NCI-H82 treated with DMSO at 0.1 percent for 48 hours (cell line): ENCODE measurements around the gene NRP1.

Experiments used
- DNase-seq: peaks from one replicate; lab custom pipeline; 2025; ENCODE audit not compliant: unreplicated experiment; lab: John Stamatoyannopoulos, UW

The NRP1 gene

GRCh38 chr10:33192190-33192589 is 142.3 kb downstream of the NRP1 start:
- DNase-seq: no peak

- DNase-seq: no peak
Measured at GRCh38 chr10:33190406-33190805, 144.1 kb downstream of the NRP1 start.

DNA sequence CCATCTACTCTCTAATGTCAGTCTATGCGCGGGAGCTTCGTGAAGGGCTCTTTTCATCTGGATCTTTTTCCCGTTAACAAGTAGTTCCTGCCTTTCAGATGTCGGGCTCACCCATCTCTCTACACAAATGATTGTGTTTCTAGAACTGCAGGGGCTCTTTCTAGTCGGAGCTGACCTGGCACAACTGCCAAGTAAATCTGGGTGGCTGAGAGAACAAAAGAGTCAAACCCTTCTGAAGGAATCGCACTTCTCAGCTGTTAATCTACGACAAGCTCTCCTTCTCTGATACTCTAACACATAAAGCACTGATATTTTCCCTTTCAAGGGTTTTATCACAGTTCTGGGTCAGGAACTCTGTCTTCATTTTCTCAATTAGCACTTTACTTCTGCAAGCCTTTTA is 144.7 kb downstream of the NRP1 start:
- no peak for DNase-seq

- DNase-seq: no peak
Measured at GRCh38 chr10:33189363-33189762, 145.1 kb downstream of the NRP1 start.

GRCh38 chr10:33187427-33187999 is 147.0 kb downstream of the NRP1 start:
- no peak for DNase-seq

- no peak for DNase-seq
Measured at GRCh38 chr10:33186150-33186549, 148.3 kb downstream of the NRP1 start.

DNA sequence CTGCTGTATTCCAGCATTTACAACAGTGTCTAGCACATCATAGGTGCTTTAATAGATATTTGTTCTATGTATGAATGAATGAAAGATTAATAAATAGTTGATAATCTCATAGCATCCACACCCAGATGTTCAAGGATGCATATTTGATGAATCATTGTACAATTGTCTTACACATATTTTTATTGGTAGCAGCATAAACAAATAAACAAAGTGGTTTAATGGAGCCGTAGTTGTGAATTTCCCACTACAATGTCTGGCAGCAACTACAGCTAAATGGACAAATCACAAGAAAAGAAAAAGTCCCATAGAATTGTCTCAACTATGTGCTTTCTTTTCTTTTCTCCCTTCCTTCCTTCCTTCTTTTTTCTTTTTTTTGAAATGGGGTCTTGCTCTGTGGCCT is 150.8 kb downstream of the NRP1 start:
- no peak for DNase-seq

GRCh38 chr10:33180921-33181320 is 153.5 kb downstream of the NRP1 start:
- DNase-seq: no peak

DNA sequence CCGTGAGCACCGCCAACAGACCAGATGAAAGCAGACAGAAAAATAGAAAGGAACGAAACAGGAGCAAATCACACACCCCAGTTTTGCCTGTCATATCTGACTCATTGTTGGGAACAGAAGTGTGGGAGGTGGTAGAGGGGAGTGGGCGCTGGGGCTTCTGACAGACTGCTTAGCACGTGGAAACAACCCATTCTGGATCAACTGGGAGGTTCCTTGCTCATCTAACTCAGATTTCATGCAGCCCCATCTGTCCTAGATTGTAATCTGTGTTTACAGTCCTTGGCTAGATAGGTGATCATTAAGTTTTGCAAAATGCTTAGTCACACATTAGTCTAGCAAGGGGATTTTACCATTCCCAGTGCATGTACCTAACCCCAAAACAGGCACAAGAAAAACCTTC is 154.1 kb downstream of the NRP1 start:
- DNase-seq: no peak

- no peak for DNase-seq
Measured at GRCh38 chr10:33179067-33179466, 155.4 kb downstream of the NRP1 start.

DNA sequence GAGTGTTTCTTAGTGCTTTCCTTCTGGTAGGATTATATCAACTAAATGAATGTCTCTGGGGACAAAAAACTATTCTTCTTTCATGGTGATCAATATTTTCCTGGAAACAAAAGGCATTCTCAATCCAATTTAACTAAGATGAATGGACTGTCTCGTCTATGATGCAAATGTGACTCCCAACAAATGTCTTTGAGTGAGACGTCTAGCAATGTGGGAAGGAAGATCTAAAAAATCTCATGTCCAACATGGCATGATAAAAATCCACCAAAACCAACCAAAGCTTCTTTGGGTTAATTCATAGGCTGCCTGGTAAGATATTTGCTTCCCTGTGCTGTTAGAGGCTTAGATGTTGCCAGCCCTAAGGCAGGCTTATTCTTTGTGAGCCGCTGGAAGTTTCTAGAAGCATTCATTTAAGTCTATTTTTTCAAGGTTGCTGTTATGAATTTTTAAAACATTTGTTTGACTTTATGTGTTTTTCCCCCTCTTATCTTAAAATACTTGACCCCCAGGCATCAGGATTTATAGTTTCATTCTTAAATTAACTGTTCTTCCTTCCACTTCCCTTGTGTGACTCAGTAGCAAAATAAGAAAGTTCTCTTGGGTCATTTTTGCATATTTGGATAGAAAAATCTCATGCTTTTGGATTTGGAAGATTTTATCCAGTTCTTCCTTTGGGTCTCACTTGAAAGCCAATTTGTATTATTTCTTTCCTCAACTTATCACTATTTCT is 156.3 kb downstream of the NRP1 start:
- no peak for DNase-seq

GRCh38 chr10:33176688-33177087 is 157.8 kb downstream of the NRP1 start:
- DNase-seq: no peak

- DNase-seq: no peak
Measured at GRCh38 chr10:33174674-33175434, 159.6 kb downstream of the NRP1 start.

DNA sequence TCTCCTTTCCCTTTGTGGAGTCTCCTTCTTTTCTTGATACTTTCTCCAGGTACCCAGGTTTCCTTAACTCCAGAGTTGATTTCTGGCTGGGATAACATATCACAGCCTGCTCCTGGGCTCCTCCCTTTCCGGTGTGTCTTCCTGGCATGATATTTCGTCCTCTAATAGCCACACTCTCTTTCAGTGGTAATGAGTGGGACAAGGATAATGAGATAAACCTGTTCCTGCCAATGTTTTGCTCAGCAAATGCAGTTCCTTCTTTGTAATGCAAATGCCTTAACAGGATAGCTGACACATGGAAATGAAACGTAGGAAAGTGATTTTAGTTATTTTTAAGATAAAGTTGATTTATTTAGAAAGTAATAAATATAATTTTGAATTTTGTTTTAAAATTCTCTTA is 168.6 kb downstream of the NRP1 start:
- DNase-seq: no peak

DNA sequence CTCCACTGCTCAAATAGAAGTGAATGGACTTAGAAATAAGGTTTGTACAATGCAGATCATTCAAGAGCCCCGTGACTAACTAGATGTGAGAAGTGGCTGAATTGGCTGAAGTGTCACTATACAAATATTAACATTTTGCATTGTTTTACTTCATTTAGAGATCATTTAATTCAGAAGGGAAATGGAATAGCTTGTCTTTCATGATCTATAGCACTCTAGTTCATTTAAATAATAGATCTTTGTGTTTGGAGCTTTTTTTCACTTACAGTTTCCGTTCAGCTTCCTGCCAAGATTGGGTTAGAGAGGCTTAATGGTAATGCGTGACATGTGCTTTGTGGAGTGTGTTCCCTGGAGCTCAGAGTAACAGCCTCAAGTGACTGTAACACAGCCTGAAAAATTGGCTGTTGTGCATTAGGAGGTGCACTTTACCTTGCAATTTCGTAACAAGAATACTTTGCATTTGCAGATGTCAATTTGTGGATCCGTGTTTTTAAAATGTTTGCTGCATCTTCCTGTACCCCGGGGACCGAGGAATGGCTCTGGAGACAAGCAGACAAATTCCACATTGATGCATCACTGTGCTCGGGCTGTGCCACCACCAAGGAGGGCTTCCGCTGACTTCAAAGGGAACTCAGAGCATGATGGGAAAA is 170.3 kb downstream of the NRP1 start:
- DNase-seq: no peak

GRCh38 chr10:33162248-33162575 is 172.3 kb downstream of the NRP1 start:
- DNase-seq: no peak

- no peak for DNase-seq
Measured at GRCh38 chr10:33161550-33162247, 172.8 kb downstream of the NRP1 start.

GRCh38 chr10:33160151-33160550 is 174.3 kb downstream of the NRP1 start:
- DNase-seq: no peak

- no peak for DNase-seq
Measured at GRCh38 chr10:33157103-33157502, 177.4 kb downstream of the NRP1 start.

GRCh38 chr10:33155720-33156638 is 178.5 kb downstream of the NRP1 start:
- DNase-seq: no peak
